NCI-H524 (cell line): ENCODE results near the gene PTTG1.

Experiments used
- DNase-seq, 2 experiments: peaks; one replicate each; lab custom pipeline; 2025; lab: John Stamatoyannopoulos, UW

Gene PTTG1

DNA sequence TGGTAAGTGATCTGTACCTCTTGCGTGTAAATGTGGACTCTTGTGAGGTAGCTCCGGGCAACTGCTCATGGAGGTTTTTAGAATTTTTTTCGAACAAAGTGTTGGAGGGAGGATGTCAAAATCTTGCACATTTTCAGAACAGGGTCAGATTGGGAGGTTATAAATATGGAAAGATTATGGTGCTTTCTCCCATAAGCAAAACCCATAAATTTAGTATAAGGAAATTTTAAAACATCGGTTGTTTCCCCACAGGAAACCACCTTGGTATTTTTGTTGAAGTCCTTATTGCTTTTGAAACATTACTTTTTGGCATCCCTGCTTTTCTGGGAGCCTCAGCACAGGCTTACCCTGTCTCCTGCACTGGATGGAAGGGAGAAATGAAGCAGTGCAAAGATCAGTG lies 33.9 kb downstream of the PTTG1 start:
- no peak for DNase-seq

DNA sequence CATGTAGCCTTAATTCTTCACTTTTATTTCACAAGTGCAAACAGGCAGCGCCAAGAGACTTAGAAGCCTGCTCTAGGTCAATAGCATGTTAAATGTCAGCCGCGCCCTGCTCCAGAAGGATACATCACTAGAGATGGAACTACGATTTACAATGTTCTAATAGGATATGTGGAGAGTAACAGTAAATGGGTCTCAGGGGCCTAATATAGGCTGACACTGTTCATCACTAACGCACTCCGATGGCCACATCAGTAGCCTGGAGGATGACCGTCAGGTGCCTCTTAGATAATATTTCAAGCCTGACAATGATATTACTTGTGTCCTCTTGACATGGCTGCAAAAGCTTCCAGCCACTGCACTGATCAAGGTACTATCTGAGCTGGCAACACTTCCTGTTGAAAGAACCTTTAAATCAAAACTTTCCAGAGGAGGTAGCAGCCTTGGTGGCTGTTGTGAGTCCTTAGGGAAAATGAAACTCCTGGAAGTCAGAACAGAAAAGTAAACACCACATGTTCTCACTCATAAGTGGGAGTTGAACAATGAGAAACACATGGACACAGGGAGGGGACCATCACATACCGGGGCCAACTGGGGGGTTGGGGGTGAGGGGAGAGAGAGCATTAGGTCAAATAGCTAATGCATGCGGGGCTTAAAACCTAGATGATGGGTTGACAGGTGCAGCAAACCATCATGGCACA lies 35.0 kb downstream of the PTTG1 start:
- peak in 1 of 2 experiments; percentile 36 for DNase-seq

DNA sequence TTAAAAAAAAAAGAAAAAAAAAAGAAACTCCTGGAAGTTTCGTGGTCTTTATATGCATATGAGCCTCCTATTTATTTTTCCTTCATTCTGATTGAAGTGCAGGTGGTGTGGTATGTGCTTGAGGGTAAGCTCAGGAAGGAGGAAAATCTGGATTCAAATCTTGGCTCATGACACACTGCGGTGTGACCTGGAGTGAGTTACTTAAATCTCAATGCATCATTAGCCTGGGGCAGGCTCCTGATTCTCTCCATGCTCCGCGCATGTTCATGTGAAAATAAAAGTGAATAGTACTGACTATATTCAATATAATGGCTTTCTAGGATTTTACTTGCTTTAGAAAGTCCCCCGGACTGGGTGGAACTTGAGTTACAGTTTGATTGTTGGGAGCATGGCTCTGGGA lies 35.6 kb downstream of the PTTG1 start:
- no peak for DNase-seq

DNA sequence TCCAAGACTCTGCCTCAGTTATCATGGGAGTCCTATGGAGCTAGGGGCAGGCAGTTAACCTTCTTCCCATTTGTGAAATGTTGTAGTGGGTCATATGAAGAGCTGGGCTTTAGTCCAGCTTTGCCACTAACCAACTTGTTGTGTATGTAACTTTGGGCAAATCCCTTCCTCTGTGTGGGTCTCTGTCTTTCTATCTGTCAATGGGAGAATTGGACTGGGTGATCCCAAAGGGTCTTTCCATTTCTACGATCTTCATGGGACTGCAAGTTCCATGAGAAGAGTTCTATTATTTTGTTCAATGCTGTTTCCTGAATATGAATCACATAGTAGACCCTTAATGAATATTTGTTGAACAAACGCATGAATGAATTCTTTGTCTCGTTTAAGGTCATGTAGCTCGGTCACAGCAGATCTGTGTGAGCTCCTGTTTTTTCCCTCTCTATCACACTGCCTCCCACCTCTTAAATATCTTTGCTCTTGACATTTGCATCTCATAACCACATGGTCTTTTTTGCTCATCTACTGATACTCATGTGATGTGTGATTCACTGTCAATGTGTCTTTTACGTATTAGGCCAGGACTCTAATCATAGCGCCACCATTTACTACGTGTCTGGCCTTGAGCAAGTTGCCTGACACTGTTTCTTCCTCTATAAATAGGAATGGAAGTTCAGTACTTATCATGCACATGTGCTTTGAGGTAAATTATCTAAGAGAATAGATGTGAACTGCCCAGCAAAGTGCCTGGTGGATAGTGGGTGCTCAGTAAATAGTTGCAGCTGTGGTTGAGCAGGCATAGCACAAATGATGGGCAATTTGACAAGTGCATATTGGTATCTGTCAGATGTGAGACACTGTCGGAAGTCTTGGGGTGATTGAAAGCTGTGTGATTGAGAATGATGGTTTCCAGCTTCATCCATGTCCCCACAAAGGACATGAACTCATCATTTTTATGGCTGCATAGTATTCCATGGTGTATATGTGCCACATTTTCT lies 37.4 kb downstream of the PTTG1 start:
- DNase-seq: no peak

DNA sequence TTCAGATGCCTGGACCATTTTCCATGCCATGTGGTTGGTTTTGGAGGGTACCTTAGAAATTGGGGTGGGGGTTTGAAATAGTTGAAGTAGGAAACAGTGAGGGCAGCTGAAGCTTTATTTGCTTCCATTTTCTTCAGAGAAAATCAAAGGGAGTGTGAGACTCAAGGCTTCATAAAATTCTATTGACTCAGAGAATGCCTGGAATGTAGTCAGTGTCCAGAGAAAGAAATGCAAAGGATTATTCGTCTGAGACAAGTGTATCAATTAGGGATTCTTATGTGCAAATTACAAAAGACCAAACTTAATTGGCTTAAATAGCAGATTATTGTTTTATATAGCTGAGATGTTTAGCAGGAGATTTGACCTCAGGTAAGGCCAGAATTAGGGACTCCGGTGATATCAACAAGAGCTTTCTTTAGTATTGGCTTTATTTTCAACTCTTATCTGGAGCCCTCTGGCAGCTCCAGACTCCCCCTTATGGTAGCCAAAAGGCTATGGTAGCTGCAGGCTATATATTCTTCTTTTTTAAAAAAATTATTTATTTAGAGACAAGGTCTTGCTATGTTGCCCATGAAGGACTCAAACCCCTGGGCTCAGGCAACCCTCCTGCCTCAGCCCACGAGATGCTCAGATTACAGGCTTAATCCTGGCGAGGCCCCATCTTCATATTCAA lies 38.9 kb downstream of the PTTG1 start:
- DNase-seq: no peak

DNA sequence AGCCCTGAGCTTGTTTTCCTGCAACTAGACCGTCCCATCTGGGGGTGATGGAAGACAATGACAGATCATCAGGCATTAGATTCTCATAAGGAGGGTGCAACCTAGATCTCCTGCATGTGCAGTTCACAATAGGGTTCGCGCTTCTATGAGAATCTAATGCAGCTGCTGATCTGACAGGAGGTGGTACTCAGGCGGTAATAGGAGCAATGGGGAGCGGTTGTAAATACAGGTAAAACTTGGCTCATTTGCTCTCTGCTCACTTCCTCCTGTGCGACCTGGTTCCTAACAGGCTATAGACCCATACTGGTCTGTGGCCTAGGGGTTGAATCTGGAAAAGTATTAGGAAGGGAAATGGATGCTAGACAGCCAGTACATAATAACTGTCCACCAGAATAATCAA lies 39.7 kb downstream of the PTTG1 start:
- DNase-seq: no peak

DNA sequence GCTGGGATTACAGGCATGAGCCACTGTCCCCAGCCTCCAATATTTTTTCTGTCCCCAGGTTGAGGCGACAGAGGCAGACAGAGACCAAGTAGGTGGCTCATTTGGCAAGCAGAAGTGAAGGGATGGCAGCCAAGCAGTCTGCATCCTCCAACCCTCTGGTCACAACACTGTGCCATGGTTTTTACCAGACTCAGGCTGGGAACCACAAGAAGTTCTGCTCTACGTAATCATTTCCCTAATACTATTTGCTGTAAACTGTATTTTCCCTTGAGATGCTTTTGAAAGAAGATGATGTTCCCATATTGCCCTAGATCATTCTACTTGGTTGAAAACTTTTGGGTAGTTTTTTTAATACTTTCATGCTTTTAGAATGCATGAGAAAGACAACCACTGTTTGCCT lies 40.5 kb downstream of the PTTG1 start:
- DNase-seq: no peak

DNA sequence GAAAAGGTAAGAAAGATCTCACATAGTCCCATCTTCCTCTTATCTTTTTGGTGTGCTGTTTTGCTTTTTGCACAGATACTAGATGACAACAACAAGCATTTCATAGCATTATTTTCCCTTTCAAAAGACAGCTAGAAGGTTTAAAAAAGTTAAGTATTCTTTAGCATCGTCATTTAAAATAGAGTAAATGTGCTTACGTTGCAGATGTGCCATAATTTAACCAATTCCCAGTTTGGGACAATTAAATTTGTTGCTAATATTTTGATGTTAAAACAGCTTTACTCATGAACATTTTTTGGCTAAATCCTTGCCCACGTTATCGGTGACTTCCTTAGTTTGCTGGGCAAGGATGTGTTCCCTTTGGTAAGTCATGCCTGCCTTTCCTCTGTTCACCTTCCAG lies 41.6 kb downstream of the PTTG1 start:
- no peak for DNase-seq

DNA sequence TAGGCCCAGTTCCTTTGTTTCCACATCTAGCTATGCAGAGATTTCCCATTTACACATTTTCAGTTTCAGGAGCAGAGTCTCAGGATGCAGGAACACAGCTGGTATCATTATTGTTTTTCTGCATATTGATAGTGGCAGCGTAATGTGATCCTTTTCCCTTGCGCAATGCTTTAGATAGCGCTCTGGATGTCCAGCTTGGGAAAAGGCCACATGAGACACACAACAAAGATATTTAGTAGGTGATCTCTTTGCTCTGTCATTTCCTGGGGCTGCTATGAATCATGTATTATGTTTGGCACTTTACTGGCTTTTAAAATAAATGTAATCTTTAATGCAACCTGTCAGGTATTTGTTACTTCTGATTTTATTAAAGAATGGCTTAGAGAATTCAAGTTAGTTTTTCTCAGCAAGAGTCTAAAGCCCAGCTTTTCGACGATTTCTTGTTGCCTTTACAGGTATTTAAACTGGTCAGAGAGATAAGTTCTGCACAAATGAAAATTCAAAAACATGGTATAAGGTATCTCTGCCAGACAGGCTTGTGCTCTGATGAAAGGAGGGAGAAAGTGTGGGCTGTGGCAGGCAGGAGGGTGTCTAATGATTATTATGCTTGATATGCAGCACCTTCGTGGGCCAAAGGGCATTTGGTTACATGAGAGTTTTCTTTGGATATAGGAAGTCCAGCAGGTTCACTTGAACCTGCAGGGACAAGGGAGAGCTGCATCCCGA lies 42.2 kb downstream of the PTTG1 start:
- DNase-seq: peak in 1 of 2 experiments; percentile 36

DNA sequence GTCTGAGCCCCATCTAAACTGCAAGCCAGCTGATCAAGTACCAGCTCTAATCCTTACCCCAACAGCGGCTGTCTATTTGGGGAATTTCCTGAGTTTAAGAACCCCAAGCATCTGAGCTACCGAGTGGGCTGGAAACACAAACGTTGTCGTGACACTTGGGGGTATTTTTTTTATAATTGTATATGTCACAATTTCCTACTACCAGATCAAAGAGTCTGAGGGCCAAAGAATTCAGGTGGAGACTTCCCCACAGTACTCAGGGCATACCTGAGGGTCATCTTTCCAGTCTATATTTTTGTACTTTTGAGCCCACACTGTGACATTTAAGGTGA lies 42.8 kb downstream of the PTTG1 start:
- DNase-seq: peak in 1 of 2 experiments; percentile 55

DNA sequence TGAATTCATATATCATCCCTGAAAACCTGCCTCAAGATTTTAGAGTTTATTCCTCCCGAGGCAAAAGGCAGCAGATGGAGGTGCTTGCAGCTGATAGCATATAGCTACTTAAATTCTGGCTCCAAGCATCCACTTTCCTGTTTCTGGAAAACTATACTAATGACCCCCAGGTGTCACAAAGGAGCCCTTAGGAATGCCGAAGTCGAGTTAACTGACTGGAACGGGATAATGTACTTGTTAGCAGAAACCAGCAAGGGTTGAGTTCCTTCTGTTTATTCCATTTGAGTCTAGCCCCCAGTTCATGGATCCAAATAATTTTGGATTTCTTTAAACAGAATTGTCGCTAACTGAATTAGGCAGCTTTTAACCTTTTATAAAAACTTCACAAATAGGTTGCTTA lies 44.5 kb downstream of the PTTG1 start:
- DNase-seq: peak; percentile 43 to 86

DNA sequence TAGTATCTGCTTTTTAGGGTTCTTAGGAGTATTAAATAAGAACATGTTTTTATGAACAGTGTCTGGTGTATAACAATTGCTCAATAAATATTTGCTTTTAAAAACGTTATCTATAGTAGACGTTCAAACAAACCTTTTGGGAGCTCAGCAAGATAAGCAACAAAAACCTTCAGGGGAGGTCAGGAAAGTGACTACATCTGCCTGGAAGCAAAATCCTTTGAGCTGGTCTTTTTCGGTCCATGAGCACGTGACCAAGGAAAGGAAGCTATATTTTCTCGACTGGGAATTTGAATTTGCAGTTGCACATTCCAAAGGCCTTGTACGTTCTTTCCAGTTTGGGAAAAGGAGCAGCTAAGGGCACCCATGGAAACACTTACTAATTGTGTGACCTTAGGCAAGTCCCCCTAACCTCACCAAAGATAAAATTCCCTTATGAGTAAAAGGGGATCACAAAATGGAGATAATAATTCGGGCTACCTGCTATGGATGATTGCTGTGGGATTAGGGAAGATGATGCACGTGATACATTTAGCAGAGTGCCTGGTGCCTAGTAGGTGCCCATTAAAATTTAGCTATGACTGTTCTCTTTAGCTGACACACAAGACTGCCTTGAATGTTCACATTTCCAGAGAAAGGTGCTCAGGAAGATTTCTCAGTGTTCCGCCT lies 45.4 kb downstream of the PTTG1 start:
- DNase-seq: no peak

DNA sequence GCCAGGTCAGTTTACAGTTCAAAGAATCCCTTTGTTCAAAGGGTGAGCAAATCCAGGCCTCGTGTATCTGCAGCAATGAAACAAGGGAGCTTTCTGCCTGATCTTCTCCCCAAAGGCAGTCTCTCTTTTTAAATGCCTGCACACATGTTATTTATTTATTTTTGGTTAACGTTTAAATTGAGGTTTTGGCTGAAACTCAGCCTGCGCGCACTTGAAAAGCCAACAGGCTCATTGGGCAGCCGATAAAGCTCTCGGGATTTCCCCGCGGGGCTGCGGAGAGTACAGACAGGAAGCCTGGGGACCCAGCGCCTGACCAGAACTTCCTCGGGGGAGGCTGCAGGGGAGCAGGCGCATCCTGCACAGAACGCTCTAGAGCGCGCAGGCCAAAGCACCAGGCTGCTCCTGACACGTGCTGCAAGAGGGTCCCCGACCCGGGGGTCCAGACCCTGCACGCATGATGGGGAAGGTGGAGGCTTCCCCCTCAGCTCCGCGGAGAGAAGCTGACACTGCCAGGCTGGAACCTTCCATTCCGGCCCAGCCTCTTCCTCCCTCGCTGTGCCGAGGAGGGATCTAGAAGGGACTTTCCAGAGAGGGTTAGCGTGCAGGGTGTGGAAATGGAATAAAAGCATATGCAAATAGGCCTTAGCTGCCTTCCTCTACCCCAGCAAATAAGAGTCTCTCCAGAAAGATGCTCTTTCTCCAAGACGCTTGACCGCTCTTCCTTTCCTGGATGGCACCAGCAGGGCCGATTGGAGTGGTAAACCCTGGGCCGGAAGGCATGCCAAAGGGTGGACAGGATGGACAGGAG lies 46.1 kb downstream of the PTTG1 start:
- no peak for DNase-seq

DNA sequence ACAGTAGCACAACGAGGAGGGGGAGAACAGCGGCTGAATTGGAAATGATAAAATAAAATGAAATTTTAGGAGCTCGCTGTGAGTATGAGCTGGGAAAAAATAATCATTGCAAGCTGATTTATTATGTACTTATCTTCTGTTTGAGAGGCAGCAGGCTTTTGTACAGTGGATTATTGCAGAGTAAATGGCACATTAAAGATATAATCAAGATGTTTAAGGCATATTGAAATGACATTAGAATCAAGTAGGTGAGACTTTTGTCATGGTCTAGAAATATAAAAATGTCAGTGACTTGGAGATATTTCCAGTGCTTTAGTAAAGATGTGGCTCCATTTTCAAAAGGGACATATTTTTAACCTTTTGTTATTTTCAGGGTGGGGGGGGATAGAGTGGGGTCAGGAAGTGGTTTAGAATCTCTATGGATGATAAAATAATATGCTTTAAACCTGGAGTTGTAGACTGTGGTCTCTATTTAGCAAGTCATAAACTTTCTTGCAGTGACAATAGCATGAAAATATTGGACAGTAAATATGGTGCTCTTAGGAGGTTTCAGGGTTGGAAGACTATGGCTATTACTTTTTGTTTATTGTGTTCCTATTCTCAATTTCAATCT lies 46.8 kb downstream of the PTTG1 start:
- no peak for DNase-seq

DNA sequence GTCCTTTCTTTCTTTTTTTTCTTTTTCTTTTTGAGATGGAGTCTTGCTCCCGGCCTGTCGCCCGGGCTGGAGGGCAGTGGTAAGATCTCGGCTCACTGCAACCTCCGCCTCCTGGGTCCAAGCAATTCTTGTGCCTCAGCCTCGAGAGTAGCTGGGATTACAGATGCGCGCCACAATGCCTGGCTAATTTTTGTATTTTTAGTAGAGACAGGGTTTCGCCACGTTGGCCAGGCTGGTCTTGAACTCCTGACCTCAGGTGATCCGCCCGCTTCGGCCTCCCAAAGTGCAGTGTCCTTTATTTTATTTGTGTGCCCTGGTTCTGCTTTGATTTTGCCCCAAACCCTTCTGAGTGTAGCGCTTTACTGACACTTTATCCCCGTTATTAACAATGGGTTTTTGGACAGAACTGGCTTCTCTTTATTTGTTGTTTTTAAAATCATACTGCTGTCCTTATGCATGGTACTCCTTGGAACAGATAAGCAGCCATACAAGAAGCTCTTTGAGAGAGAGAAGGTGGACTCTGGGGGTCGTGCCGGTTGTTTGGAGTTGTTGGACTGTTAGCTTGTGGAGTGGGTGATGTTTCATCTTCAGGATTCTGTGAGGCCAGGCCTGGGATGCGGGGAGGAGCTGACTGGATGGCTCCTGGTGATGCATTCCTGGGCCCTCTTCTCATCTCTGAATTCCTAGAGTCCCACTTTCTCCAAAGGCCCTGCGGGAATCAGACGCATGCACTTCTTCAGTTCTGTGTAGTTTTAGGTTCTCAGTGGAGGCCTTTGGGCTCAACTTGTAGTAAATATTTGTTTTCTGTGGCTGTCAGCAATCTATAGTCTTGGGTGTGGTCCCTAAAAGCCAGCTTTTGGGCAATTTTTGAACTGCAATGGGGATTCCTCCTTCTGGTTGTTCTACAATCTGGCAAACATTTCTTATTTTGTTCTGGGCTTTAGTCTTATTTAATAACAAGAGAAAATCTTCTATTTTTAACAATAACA lies 47.8 kb downstream of the PTTG1 start:
- no peak for DNase-seq

DNA sequence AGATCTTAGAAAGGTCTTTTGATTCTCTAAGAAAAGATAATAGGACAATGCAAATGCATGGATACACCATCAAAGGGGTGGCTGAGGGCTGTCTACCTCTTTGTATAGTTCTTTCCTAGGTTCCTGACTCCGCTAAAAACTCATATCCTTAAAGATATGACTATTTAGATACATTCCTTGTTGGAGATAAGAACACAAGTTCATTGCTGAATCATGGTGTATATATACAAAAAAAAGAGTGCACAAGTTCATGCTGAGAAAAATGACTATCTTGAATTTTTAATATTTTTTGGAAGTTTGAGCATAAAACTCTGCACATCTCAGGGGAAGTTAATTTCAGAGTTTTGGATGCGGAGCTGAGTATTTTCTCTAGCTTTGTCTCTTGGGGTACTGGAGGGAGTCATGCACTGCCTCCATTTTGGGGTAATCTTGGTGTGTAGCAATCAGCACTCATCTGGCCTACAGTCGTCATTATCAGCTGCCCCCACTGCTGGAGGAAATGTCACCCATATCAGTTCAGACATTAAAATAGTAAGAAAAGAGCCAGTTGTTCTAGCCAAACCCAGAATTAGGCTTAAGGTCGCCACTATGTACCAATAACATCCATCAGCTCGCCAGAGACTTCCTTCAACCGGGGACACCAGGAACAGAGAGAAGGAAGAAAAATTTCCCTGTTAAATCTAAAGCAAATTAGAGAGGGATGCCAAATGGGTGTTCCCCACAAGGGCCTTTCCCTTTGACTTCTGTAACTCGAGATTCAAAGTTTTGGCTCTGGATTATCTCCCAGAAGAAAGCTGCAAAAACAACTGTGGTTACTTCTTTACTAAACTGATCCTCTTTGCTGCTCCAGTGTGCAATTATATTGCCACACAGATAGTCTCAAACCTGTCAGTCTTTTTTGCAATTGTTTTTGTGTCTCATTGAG lies 49.0 kb downstream of the PTTG1 start:
- DNase-seq: no peak

DNA sequence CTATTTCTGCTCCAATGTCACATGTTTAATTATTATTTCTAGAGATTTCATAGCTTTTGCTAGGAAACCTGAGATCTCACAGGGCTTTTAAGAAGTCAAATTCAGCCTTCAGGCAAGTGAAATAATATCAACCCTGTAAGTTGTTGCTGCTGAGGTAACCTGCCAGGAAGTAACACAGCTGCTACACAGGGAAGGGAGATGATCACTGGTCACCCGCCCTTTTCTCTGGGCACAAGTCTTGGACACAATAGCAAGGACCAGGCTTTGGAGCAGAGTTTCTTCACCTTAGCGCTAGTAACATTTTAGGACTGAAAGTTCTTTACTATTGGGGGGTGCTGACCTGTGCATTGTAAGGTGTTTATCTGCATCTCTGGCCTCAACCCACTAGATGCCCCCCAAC lies 50.1 kb downstream of the PTTG1 start:
- no peak for DNase-seq

DNA sequence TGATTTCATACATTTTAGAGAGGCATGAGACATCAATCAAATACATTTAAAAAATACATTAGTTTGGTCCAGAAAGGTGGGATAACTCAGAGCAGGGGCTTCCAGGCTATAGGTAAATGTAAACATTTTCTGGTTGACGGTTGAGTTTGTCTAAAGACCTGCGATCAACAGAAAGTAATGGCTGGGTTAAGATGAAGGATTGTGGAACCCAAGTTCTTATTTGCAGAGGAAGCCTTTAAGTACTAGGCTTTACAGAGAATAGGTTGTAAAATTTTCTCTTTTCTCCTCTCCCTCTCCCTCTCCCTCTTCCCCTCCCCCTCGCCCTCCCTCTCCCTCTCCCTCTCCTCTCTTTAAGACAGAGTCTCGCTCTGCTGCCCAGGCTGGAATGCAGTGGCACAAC lies 50.8 kb downstream of the PTTG1 start:
- DNase-seq: no peak
